Measurements from ENCODE around the gene SPINK4.

SPINK4 gene

GRCh38 chr9:33270146-33270545, 30.2 kb downstream of the SPINK4 start:
- peaks cover 6% of the 10 kb centered on the region; the same call in 1 of the 2 replicates for H3K4me1 ChIP-seq (ENCODE audit: low read length)
- H3K79me2 ChIP-seq (ENCODE audit: low read length): peaks cover 15% of the 10 kb centered on the region
- H3K27ac ChIP-seq (ENCODE audit: low read length): no peak overlapping the region
- H3K9me3 ChIP-seq (replicated peaks; ENCODE audit: insufficient read depth, low read length): no peaks in the 10 kb centered on the region
- no peak overlapping the region for H2AFZ ChIP-seq (ENCODE audit: low read length)
- no peak overlapping the region for H3K4me2 ChIP-seq (ENCODE audit: low read depth, low read length)
- H3K9ac ChIP-seq (ENCODE audit: low read length): no peak overlapping the region
- TF ChIP-seq EZH2phosphoT487 (IDR thresholded peaks at IDR 0.05; ENCODE audit: low read length) (no peak), EZH2 (optimal IDR thresholded peaks at IDR 0.05; ENCODE audit: low read depth, low read length) (no peak), CTCF (IDR thresholded peaks at IDR 0.05; ENCODE audit: low read length) (no peak)
- H3K27me3 ChIP-seq (replicated peaks; ENCODE audit: insufficient read depth, low read length): no peaks in the 10 kb centered on the region
- no peak for DNase-seq
- no peaks in the 10 kb centered on the region for H4K20me1 ChIP-seq (ENCODE audit: insufficient read depth, low read length)
- 0 out of 2 replicates have a peak, but pooled peaks cover 4% of the 10 kb centered on the region for H3K36me3 ChIP-seq (replicated peaks; ENCODE audit: insufficient read depth, low read length)
- no peaks in the 10 kb centered on the region for H3K9me2 ChIP-seq (replicated peaks; ENCODE audit: insufficient read depth, low read length)
- H3K4me3 ChIP-seq (ENCODE audit: low read length): no peak overlapping the region
- H3F3A ChIP-seq (ENCODE audit: insufficient read depth, low read length): no peaks in the 10 kb centered on the region

- no peaks in the 10 kb centered on the region for H3F3A ChIP-seq (ENCODE audit: insufficient read depth, low read length)
- H4K20me1 ChIP-seq (ENCODE audit: insufficient read depth, low read length): no peaks in the 10 kb centered on the region
- H3K27ac ChIP-seq (ENCODE audit: low read length): no peak overlapping the region
- H3K9ac ChIP-seq (ENCODE audit: low read length): no peak overlapping the region
- H3K4me2 ChIP-seq (ENCODE audit: low read depth, low read length): no peak overlapping the region
- no peak overlapping the region for H3K4me3 ChIP-seq (ENCODE audit: low read length)
- no peaks in the 10 kb centered on the region for H3K9me3 ChIP-seq (replicated peaks; ENCODE audit: insufficient read depth, low read length)
- H3K27me3 ChIP-seq (replicated peaks; ENCODE audit: insufficient read depth, low read length): no peaks in the 10 kb centered on the region
- H3K9me2 ChIP-seq (replicated peaks; ENCODE audit: insufficient read depth, low read length): no peaks in the 10 kb centered on the region
- DNase-seq: no peak
- no peak for TF ChIP-seq EZH2 (optimal IDR thresholded peaks at IDR 0.05; ENCODE audit: low read depth, low read length)
- TF ChIP-seq CTCF (IDR thresholded peaks at IDR 0.05; ENCODE audit: low read length): no peak
- TF ChIP-seq EZH2phosphoT487 (IDR thresholded peaks at IDR 0.05; ENCODE audit: low read length): no peak
- H3K36me3 ChIP-seq (replicated peaks; ENCODE audit: insufficient read depth, low read length): 0 out of 2 replicates have a peak, but pooled peaks cover 4% of the 10 kb centered on the region
- H3K79me2 ChIP-seq (ENCODE audit: low read length): no peaks in the 10 kb centered on the region
- no peak overlapping the region for H2AFZ ChIP-seq (ENCODE audit: low read length)
- H3K4me1 ChIP-seq (ENCODE audit: low read length): no peaks in the 10 kb centered on the region
Measured at GRCh38 chr9:33272061-33272460, 32.1 kb downstream of the SPINK4 start.

- Histone ChIP-seq H3K9me2 (replicated peaks; ENCODE audit: insufficient read depth, low read length) (no peaks in the 10 kb centered on the region), H2AFZ (ENCODE audit: low read length) (no peak overlapping the region), H3K27ac (ENCODE audit: low read length) (no peak overlapping the region), H3K4me2 (ENCODE audit: low read depth, low read length) (no peak overlapping the region), H3K9ac (ENCODE audit: low read length) (no peak overlapping the region), H4K20me1 (ENCODE audit: insufficient read depth, low read length) (no peaks in the 10 kb centered on the region), H3K79me2 (ENCODE audit: low read length) (no peaks in the 10 kb centered on the region), H3K4me1 (ENCODE audit: low read length) (no peaks in the 10 kb centered on the region), H3K9me3 (replicated peaks; ENCODE audit: insufficient read depth, low read length) (no peaks in the 10 kb centered on the region), H3K27me3 (replicated peaks; ENCODE audit: insufficient read depth, low read length) (no peaks in the 10 kb centered on the region), H3K4me3 (ENCODE audit: low read length) (no peak overlapping the region), H3F3A (ENCODE audit: insufficient read depth, low read length) (no peaks in the 10 kb centered on the region), H3K36me3 (replicated peaks; ENCODE audit: insufficient read depth, low read length) (peaks cover 10% of the 10 kb centered on the region; the same call in 1 of the 2 replicates)
- DNase-seq: no peak
- no peak for TF ChIP-seq EZH2phosphoT487 (IDR thresholded peaks at IDR 0.05; ENCODE audit: low read length)
- TF ChIP-seq EZH2 (optimal IDR thresholded peaks at IDR 0.05; ENCODE audit: low read depth, low read length): no peak
- no peak for TF ChIP-seq CTCF (IDR thresholded peaks at IDR 0.05; ENCODE audit: low read length)
Measured at GRCh38 chr9:33273266-33273971, 33.5 kb downstream of the SPINK4 start.
